Stimulated activated CD8-positive, alpha-beta memory T cell treated with anti-CD3 and anti-CD28 coated beads, Interleukin-4, amount 100 ng/mL, for 4 hours (primary cell): ENCODE data around the gene RETSAT.
"Not testable (repeated sequence)": the region's sequence is repeated elsewhere in the genome, so short reads cannot be mapped to it uniquely, and the experiment has no call there.

Experiments
- DNase-seq, 2 donors: peaks; one replicate each; pipeline ENCODE4 v3.0.0-alpha.2; 2020; ENCODE audit warnings: low read depth in 2 of 2, low spot score in 1 of 2

The RETSAT gene

GRCh38 chr2:85334928-85335327, 19.4 kb downstream of the RETSAT start:
- no peak for DNase-seq

DNA sequence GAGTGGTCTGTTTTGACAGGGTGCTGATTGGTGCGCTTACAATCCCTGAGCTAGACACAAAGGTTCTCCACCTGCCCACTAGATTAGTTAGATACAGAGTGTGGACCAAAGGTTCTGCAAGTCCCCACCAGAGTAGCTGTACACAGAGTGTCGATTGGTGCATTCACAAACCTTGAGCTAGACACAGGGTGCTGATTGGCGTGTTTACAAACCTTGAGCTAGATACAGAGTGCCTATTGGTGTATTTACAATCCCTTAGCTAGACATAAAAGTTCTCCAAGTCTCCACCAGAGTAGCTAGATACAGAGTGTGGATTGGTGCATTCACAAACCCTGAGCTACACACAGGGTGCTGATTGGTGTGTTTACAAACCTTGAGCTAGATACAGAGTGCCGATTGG, 20.5 kb downstream of the RETSAT start:
- DNase-seq = not testable (repeated sequence)

- DNase-seq = no peak
These were observed 23.3 kb downstream of the RETSAT start for GRCh38 chr2:85330839-85331636.

DNA sequence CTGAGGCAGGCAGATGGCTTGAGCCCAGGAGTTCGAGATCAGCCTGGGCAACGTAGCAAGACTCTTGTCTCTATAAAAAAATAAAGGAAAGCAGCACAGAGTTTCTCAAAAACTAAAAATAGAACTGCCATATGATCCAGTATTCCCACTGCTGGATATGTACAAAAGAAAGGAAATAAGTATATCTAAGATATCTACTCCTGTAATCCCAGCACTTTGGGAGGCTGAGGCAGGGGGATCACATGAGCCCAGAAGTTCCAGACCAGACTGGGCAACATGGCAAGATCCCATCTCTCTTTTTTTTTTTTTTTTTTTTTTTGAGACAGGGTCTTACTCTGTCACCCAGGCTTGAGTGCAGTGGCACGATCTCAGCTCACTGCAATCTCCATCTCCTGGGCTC, 24.6 kb downstream of the RETSAT start:
- not testable (repeated sequence) for DNase-seq

DNA sequence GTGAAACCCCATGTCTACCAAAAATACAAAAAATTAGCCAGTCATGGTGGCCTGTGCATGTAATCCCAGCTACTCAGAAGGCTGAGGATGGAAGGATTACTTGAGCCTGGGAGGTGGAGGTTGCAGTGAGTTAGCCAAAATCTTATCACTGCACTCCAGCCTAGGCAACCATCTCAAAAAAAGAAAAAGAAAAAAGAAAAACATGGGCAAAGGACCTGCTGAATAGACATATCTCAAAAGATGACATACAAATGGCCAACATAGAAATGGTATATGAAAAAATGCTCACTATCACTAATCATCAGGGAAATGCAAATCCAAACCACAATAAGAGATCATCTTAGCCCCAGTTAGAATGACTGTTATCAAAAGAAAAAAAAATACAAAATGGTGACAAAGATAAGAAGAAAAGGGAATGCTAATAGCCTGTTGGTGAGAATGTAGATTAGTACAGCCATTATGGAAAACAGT, 25.1 kb downstream of the RETSAT start:
- no peak for DNase-seq

DNA sequence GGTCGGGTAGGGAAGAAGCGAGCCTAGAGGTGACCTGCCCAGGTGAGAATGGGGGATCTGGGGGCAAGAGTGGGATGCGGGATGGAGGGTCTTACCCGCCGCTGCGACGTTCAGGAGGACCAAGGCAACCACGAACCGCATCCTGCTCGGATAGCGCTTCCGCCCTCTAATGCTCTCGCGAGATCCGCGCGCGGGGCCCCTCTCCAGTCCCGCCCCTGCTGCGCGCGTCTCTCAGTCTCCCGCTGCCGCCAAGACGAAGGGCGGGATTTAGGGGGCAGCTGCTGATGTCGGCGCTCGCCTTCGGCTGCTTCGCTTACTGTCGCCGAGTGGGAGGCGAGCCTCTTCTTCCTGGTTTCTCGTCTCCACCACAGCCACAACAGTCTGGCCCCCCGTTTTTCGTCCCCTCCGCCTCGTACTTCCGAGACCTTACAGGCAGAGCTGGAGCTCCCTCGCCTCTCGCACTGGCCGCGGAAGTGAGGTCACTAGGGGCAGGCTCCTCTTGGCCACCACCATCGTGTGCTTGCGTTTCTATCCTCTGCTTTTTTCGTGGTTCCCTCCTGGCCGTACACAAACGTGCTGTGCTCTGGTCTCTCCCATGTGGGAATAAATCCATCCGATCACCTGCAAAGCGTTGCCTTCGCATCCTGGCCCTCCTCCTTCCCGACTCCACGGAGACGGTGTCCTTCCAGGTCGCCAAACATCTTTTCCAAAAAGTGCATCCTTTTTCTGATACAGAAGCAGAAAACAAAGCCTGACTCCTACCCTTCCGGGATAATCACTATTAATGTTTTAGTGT, 26.3 kb downstream of the RETSAT start, which contains the start of gene TGOLN2:
TGOLN2 (minus strand) TSS at position 168 of the 796 bp plus-strand sequence; CDS start at position 141, 27 bp downstream.
- DNase-seq = peak; percentile 77 to 87

GRCh38 chr2:85327160-85327821, 27.0 kb downstream of the RETSAT start:
- no peak for DNase-seq

DNA sequence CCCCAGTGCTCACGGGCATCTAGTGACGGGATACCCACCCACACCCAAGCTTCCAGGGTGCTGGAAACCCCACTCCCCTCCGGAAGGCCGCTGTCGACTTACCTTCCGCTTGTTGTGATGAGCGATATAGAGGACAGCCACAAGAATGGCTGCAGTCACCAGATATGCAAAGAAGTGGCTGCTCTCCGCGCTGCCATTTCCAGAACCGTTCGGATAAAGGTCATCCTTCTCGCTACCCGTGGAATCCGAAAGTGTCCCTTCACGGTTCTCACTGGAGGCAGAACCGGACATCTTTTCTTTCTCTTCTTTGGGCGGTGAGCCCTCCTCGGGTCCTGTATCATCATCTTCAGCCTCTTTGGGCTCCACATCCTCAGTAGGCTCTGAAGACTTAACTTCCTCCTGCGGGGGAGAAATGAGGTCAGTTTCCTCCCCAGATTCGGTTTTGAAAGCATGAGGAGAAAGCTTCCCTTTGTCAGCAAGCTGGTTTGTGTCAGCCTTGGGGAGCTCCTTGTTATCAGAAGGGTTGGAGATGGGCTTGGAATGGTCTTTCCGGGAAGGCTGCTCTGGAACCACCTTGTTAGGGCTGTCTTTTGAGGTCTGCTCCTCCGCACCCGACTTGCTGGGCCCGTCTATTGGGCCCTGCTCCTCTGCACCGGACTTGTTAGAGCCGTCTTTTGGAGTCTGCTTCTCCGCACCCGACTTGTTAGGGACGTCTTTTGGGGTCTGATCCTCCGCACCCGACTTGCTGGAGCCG, 27.7 kb downstream of the RETSAT start:
- DNase-seq = no peak

- no peak for DNase-seq
These were observed 28.9 kb downstream of the RETSAT start for GRCh38 chr2:85325466-85325811.

DNA sequence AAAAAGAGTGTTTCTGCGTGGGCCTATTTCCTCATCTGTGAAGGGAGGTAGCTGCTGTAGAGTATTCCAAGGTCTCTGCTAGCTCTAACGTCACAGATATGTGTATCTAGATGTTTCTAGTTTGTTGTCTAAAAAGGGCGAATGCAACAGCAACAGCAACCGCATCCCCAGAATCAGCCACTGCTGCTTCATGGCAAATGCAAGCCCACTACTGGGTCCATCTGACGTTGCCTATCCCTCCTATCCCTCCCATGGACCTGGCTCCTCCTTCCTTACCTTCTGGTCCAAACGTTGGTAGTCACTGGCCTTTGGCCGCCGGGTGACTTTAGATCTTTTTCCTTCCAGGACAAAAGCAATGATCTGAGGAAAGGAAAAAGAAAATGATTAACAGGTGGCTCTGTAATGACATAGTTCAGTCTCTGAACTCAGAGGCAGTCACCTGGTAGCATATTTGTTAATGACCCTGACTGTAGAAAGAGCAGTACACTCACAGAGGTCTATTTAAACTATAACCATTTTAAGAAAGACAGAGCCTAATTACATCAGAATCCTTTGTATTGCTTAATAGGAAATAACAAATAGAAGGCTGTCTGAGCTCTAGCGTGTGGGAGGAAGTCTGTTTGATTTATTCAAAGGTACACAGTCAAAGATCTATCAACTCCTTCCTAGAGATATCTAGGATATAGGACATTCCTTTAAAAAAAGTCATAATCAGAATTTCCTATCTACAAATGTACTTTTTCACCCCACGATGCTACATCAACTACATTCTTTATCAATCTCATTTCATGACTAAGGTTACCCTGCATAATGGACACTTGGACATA, 29.5 kb downstream of the RETSAT start:
- DNase-seq = no peak

DNA sequence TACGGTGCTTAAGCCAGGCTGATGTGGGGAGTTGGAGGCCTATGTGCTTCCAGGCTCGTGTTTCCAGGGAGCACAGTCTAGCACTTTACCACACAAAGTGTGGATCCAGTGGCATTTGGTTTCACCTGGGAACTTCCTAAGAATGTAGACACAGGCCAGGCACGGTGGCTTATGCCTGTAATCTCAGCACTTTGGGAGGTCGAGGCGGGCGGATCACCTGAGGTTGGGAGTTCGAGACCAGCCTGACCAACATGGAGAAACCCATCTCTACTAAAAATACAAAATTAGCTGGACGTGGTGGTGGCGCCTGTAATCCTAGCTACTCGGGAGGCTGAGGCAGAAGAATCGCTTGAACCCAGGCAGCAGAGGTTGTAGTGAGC, 30.4 kb downstream of the RETSAT start:
- not testable (repeated sequence) for DNase-seq

DNA sequence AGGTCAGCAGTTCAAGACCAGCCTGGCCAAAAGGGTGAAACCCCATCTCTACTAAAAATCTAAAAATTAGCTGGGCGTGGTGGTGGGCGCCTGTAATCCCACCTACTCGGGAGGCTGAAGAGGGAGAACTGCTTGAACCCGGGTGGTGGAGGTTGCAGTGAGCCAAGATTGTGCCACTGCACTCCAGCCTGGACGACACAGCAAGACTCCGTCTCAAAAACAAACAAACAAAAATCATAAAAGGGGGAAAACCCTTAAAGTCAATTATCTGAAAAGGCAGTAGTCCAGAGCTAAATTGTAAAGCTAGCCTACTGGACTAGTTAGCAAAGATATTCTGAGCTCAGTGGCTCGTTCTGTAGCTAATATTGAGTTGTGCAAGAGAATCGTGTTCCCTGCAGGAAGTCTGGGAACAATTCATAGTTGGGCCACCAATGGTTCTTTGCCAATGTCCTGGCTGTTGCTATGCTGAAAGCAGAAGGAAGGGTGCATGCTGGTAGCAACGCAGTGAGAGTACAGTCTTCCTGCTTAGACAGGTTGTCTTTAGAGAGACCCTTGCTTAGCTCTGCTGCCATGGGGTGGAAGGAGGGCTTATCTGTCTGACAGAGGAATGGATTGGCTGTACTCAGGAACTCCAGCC, 30.9 kb downstream of the RETSAT start:
- DNase-seq = no peak

- DNase-seq = no peak
These were observed 34.5 kb downstream of the RETSAT start for GRCh38 chr2:85319796-85320195.

DNA sequence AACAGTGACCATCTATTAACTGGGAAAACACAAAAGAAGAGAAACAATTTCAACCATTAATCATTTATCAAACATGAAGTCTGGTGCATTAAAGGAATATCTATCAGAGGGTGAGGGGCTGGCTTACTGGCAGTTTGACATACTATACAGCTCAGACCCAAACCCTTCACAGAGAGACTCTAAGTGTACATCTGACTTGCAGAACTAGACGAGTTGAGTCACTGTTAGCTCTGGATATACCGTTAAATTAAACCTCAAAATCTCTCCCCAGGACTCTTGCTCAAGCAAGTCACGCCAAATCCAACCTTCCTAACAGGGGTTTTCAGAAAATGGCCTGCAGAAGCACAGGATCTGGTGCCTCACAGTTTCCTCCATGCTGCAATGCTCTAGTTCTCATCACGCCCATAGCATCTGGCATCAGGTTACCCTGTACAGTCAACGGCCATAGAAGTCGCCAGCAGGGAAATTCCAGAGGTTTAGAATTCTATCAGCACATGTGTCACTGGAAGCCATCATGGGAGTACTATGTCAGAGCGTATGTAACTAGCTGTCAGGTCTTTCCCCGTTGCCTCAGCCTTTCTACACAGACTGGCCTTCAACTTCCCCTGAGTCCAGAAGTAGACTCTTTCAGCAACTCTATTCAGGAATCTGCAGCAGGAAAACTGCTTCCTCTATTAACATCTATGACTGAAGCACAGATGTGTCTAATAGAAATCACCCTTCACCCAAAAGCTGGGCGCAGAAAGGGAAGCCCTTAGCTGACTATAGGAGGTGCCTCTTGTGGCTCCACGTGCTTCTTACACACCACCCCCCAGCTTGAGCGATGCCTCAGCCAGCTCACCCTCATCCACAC, 35.9 kb downstream of the RETSAT start:
- no peak for DNase-seq

DNA sequence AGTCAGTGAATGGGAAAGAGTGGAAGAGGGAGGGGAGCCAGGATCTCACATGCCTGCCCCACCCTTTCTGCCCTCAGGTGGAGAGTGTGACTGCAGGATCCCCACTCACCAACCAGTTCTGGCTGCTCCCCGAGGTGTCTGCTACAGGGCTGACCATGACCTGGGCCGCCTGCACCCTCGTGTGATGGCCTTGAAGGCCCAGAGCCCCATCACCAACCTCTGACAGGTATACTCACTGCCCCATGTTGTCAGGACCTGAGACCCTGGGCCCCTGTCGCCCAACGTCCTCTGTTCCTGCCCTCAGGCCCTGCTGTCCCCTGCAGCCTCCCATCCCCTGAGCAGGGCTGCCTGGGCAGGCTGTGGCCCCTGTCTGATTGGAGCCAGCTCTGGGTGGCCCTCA, 38.4 kb downstream of the RETSAT start:
- DNase-seq = not testable (repeated sequence)

DNA sequence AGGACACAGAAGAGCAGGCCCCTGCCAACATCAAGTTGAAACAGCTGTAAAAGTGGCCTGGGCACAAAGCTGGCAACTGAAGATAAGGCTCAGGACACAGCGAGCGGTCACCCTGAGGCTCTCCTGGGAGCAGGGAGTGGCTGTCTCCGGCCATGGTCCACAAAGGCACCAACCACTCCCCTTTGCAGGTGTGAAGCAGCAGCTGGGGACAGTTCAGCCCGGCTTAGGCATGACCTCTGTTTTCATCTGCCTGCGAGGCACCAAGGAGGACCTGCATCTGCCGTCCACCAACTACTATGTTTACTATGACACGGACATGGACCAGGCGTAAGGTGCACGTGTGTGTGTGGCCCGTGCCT, 39.5 kb downstream of the RETSAT start:
- no peak for DNase-seq

DNA sequence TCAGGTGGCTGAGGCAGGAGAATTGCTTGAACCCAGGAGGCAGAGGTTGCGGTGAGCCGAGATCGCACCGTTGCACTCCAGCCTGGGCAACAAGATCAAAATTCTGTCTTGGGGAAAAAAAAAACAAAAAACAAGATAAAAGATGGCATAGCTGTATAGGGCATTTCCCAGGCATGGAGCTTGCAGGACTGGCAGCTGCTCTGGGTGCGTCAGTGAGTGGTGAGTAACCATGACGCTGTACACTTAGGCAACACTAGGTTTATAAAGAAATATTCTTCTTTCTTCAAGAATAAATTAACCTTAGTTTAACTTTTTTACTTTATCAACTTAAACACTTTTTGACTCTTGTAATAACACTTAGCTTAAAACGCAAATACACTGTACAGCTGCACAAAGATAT, 41.9 kb downstream of the RETSAT start:
- DNase-seq = no peak

GRCh38 chr2:85310330-85310729, 44.0 kb downstream of the RETSAT start:
- DNase-seq = no peak
